Stimulated activated CD8-positive, alpha-beta memory T cell treated with anti-CD3 and anti-CD28 coated beads, Interleukin-7, amount 100 ng/mL, for 1 hour (primary cell): Measurements from ENCODE around the gene LRBA.
"Not testable (repeated sequence)": the region's sequence is repeated elsewhere in the genome, so short reads cannot be mapped to it uniquely, and the experiment has no call there.

Experiments
- DNase-seq, 2 donors: peaks; one replicate each; pipeline ENCODE4 v3.0.0-alpha.2; 2020; ENCODE audit warnings: low read depth in 2 of 2

LRBA gene

DNA sequence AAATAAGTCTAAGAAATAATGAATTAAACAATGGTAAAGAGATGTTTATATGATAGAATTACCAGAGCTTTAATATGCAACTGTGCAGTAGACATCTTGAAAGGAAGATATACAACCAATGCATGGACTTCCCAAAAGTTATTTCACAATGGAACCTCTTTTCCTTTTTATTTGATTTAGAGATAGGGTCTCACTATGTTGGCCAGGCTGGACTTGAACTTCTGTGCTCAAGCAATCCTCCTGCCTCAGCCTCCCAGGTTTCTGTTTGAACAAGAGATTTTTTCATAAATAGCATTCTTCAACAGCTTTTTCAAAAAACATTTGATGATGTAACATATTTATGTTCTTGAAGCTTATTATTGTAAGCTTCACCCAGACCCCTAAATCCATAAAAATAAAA lies 72.0 kb downstream of the LRBA start:
- no peak for DNase-seq

- no peak for DNase-seq
Observed at GRCh38 chr4:150942539-150942938, 72.5 kb downstream of the LRBA start.

GRCh38 chr4:150940123-150940522 lies 75.0 kb downstream of the LRBA start:
- DNase-seq, result no peak

GRCh38 chr4:150939530-150939929 lies 75.6 kb downstream of the LRBA start:
- DNase-seq, result no peak

DNA sequence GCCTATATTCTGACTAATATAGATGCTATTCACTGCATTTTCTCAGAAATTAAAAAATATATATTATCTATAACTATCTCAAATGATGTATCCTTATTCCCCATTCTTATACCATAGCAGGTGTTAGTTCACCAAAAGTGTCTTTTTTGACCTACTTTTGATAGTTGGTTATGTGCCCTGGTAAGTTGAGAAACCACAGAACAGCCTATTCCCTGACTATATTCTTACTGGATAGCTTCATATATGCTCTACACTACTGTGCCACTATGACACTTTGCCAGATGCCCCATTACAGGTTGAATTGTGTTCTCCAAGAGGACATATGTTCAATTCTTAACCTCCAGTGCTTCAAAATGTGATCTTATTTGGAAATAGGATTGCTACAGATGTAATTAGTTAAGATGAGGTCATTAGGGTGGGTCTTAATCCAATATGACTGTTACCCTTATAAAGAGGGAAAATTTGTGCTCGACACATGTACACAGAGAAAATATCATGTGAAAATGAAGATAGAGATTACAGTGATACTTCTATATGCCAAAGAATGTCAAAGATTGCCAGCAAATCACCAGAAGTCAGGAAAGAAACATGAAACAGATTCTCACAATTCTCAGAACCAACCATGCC lies 76.1 kb downstream of the LRBA start:
- no peak for DNase-seq

DNA sequence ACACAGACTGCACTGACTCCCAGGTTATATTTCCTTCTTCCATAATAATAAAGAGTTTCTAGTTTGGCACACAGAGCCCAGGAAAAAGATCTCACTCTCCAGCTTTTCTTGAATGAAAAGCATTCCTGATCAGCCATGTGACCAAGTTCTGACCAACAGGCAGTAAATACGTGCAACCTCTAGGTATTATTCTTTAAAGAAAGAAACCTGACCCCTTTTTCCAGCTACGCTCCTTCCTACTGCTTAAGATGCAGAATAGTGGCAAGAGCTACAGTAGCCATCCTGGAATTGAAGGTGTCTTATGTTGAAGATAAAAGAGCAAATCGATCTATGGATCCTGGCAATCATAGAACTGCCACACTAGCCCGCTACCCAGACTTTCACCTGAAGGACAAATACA lies 76.7 kb downstream of the LRBA start:
- DNase-seq, result no peak

GRCh38 chr4:150934022-150934421 lies 81.1 kb downstream of the LRBA start:
- DNase-seq, result no peak

- no peak for DNase-seq
Observed at GRCh38 chr4:150931796-150932195, 83.3 kb downstream of the LRBA start.

DNA sequence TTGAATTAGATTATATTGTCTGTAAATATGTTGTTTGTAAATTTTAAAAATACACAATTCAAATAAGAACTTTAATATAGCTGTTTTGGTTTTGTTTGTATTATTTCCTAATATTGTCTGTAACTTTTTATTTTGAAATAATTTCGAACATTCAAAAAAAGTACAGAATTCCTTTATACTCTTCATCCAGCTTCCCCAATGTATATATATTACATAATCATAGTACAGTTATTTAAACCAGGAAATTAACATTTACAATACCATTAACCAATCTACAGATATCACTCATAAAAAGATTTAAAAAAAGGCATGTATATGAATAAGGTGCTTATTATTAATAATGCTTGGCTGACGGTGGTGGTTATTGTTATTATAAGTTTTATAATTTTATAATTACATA lies 84.1 kb downstream of the LRBA start:
- no peak for DNase-seq

GRCh38 chr4:150923945-150924344 lies 91.1 kb downstream of the LRBA start:
- DNase-seq, result no peak

DNA sequence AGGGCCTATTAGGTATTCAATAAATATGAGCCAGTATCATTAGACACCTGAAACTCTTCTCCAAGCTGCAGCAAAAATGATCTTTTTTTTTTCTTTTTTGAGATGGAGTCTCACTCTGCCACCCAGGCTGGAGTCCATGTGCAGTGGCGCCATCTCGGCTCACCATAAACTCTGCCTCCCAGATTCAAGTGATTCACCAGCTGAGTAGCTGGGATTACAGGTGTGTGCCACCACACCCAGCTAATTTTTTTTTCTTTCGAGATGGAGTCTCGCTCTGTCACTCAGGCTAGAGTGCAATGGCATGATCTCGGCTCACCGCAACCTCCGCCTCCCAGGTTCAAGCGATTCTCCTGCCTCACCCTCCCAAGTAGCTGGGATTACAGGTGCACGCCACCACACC lies 93.6 kb downstream of the LRBA start:
- not testable (repeated sequence) for DNase-seq

DNA sequence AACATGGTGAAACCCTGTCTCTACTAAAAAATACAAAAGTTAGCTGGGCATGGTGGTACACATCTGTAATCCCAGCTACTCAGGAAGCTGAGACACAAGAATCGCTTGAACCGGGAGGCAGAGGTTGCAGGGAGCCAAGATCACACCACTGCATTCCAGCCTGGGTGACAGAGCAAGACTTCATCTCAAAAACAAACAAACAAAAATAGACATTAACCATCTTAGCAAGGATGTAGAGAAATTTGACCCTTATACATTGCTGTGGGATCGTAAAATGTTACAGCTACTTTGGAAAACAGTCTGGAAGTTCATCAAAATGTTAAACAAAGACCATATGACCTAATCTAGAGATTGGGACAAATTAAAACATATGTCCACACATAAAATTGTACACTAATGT lies 96.5 kb downstream of the LRBA start:
- DNase-seq, result not testable (repeated sequence)

DNA sequence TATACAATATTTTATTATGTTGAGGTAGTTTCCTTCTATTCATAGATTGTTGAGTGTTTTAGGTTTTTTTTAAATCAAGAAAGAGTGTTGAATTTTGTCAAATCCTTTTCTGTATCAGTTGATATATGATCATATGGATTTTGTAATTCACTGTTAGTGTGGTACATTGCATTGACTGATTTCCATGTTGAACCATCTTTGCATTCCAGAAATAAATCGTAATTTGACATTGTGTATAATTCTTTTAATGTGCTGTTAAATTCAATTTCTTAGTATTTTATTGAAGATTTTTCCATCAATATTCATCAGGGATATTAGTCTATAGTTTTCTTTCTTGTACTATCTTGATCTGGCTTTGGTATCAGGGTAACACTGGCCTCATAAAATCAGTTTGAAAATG lies 103.8 kb downstream of the LRBA start:
- DNase-seq, result no peak

GRCh38 chr4:150909116-150909515 lies 106.0 kb downstream of the LRBA start:
- no peak for DNase-seq

GRCh38 chr4:150906987-150907633 lies 108.0 kb downstream of the LRBA start:
- no peak for DNase-seq

- no peak for DNase-seq
Observed at GRCh38 chr4:150904671-150905070, 110.4 kb downstream of the LRBA start.

DNA sequence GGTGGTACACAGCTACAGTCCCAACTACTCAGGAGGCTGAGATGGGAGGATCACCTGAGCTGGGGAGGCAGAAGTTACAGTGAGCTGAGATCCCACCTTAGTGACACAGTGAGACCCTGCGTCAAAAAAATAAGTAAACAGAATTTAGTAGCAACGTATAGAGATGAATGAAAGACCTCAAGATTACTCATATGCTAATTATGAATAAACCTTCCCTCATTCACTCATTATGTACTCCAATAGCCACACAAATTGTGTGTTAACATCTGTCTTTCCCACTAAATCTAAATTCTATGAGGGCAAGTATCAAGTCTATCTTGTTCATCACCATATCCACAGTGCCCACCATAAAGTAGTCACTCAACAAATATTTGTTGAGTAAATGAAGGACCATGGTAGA lies 111.5 kb downstream of the LRBA start:
- no peak for DNase-seq

- no peak for DNase-seq
Observed at GRCh38 chr4:150896497-150896896, 118.6 kb downstream of the LRBA start.

GRCh38 chr4:150890246-150890645 lies 124.8 kb downstream of the LRBA start:
- DNase-seq, result no peak

GRCh38 chr4:150889306-150889705 lies 125.8 kb downstream of the LRBA start:
- no peak for DNase-seq

DNA sequence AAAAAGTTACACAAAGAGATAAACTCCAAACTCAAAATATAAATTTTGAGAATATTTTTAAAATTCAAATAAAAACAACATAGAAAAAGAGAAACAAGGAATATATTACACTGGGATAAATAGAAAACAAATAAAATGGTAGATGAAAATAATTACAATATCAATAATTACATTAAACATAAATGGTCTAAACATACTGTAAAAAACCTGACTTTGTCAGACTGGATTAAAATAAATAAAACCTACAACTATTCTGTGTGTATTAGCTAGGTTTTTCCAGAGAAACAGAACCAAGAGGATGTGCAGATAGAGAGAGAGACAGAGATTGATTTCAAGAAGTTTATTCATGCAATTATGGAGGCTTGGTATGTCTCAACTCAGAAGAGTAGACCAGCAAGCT lies 126.5 kb downstream of the LRBA start:
- DNase-seq, result no peak

DNA sequence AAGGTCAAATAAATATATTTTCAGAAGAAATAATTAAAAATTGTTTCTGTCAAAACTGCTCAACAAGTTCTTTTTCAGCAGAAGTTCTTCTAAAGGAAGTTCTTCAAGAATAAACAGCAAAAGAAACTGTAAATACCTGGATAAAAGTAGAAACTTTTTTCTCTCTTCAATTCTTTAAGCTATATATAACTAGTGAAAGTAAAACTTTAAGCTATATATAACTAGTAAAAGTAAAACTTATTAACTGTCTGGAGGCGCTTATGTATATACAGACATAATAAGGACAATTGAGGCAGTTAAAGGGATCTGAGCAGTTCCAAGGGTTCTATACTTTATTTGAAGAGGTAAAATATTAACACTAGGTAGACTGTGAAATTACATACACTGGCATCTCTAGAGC lies 126.9 kb downstream of the LRBA start:
- no peak for DNase-seq

DNA sequence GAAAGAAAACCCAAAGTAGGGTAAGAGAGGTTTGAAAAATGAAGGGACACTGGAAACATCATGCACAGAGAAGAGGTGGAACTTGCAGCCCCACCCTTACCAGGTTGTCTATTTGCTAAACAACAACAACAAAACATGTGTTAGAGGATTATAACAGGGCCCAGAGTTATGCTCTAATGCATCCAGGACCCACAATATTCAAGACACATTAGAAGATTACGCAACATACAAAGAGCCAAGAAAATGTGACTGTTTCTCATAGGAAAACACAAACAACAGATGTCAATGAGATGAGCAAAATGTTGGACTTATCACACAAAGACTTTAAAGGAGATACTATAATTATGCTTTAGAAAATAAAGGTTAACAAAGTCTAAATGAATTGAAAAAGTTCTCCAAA lies 128.5 kb downstream of the LRBA start:
- no peak for DNase-seq

GRCh38 chr4:150884625-150885024 lies 130.5 kb downstream of the LRBA start:
- DNase-seq, result no peak
